HCT116 (cell line): ENCODE measurements around the gene SLC6A18. TPM values are rescaled to one million over a fixed set of nuclear protein-coding genes. Genes with fewer than 3 reads are reported as not detected.

Source experiments
- ATAC-seq: fragments of 200-7000 bp; cut with Tn5 transposase; 2 replicates; pipeline ENCODE4 v1.9.1; 2020; ENCODE audit warnings: mild to moderate bottlenecking, moderate library complexity
- BruUV-seq: library from RNA; stranded (reverse); fragments of 400-500 nt; replicated peaks from 2 replicates; lab custom pipeline; 2021; lab: Mats Ljungman, UMichigan
- CTCF ChIA-PET: fragments of 300-600 bp; sonication (Branson Sonifier 250); formaldehyde crosslinking; loops from one replicate; lab custom pipeline; 2021; ENCODE audit warnings: antibody characterized with exemption; lab: Charles Lee
- POLR2A ChIA-PET: fragments of 300-600, 350-600 bp; sonication (Branson Sonifier 250); formaldehyde crosslinking; loops from one replicate; lab custom pipeline; 2021; ENCODE audit warnings: antibody characterized with exemption; lab: Charles Lee
- RAD21 ChIA-PET, 2 experiments: fragments of 300-600 bp; sonication (Branson Sonifier 250); formaldehyde crosslinking; loops; one replicate each; lab custom pipeline; 2023; ENCODE audit warnings: low total read pairs in 2 of 2; ENCODE audit not compliant: uncharacterized antibody in 2 of 2, unreplicated experiment in 2 of 2, low non-redundant PET in 1 of 2; lab: Charles Lee
- DNase-seq: peaks from one replicate; pipeline ENCODE4 v3.0.0-alpha.2; 2010; ENCODE audit warnings: low read depth, low spot score
- H2AFZ ChIP-seq: fragments of 200-600 bp; shearing (Covaris generic), sonication (generic); 2 replicates; pipeline ENCODE4 v1.6.1; 2017; ENCODE audit warnings: low read depth, mixed run types, mixed read lengths, antibody characterized with exemption, low read length; ENCODE audit not compliant: poor library complexity, severe bottlenecking
- H3K27ac ChIP-seq: 2 replicates; pipeline ENCODE4 v1.5.1; 2012; ENCODE audit warnings: low read depth, low read length
- H3K27me3 ChIP-seq: fragments of 200-600 bp; sonication (generic); 2 replicates; pipeline ENCODE4 v1.6.1; 2016; ENCODE audit warnings: mixed run types, low read length, mixed read lengths; ENCODE audit not compliant: insufficient read depth
- H3K36me3 ChIP-seq, 2 experiments: fragments of 200-500 bp in 1 of 2; fragments of 200-600 bp in 1 of 2; sonication (Bioruptor generic) in 1 of 2; sonication (generic) in 1 of 2; 2 replicates each; pipeline versions ENCODE4 v1.5.1 to v1.6.1; 2014 to 2016; ENCODE audit warnings: low read length in 2 of 2, inconsistent platforms in 1 of 2, mixed read lengths in 1 of 2, mixed run types in 1 of 2; ENCODE audit not compliant: insufficient read depth in 2 of 2, control insufficient read depth in 1 of 2
- H3K4me1 ChIP-seq, 2 experiments: fragments of 200-600 bp in 1 of 2; sonication (generic) in 1 of 2; 2 replicates each; pipeline versions ENCODE4 v1.5.1 to v1.6.1; 2012 to 2017; ENCODE audit warnings: low read length in 2 of 2, inconsistent platforms in 1 of 2, mild to moderate bottlenecking in 1 of 2, mixed read lengths in 1 of 2, mixed run types in 1 of 2, moderate library complexity in 1 of 2; ENCODE audit not compliant: insufficient read depth in 2 of 2, control insufficient read depth in 1 of 2
- H3K4me2 ChIP-seq: fragments of 200-600 bp; sonication (generic); 2 replicates; pipeline ENCODE4 v1.6.1; 2017; ENCODE audit warnings: mixed run types, low read length, mixed read lengths
- H3K4me3 ChIP-seq, 2 experiments: fragments of 200-600 bp in 1 of 2; sonication (generic) in 1 of 2; replicated peaks in 1 of 2; 2 replicates each; pipeline ENCODE4 v1.5.1; 2011 to 2016; ENCODE audit warnings: low read length in 2 of 2, control low read depth in 1 of 2, low read depth in 1 of 2, mild to moderate bottlenecking in 1 of 2, mixed read lengths in 1 of 2, mixed run types in 1 of 2
- H3K79me2 ChIP-seq: fragments of 200-600 bp; sonication (generic); 2 replicates; pipeline ENCODE4 v1.6.1; 2017; ENCODE audit warnings: mild to moderate bottlenecking, mixed run types, low read length, moderate library complexity, mixed read lengths; ENCODE audit not compliant: insufficient read depth
- H3K9ac ChIP-seq: fragments of 200-600 bp; sonication (generic); 2 replicates; pipeline ENCODE4 v1.6.1; 2016; ENCODE audit warnings: low read length, mixed read lengths
- H3K9me2 ChIP-seq: fragments of 200-600 bp; sonication (generic), shearing (Covaris generic); 2 replicates; pipeline ENCODE4 v1.6.1; 2017; ENCODE audit warnings: mixed run types, mild to moderate bottlenecking, moderate library complexity; ENCODE audit not compliant: insufficient read depth
- H3K9me3 ChIP-seq, 2 experiments: fragments of 200-500 bp in 1 of 2; fragments of 200-600 bp in 1 of 2; sonication (Bioruptor generic) in 1 of 2; sonication (generic) in 1 of 2; 2 replicates each; pipeline ENCODE4 v1.6.1; 2014 to 2017; ENCODE audit warnings: low read length in 2 of 2, mixed read lengths in 2 of 2, inconsistent platforms in 1 of 2, low read depth in 1 of 2, mild to moderate bottlenecking in 1 of 2, mixed run types in 1 of 2, moderate library complexity in 1 of 2; ENCODE audit not compliant: control insufficient read depth in 1 of 2, insufficient read depth in 1 of 2
- H4K20me1 ChIP-seq: fragments of 200-600 bp; sonication (generic), shearing (Covaris generic); 2 replicates; pipeline ENCODE4 v1.6.1; 2017; ENCODE audit warnings: mixed run types, mild to moderate bottlenecking, moderate library complexity; ENCODE audit not compliant: insufficient read depth
- ATF3 ChIP-seq: IDR thresholded peaks from 2 replicates; pipeline ENCODE4 v1.6.1; 2012
- CBX3 ChIP-seq: IDR thresholded peaks from 2 replicates; pipeline ENCODE4 v1.6.1; 2012; ENCODE audit warnings: low read depth
- CEBPB ChIP-seq: IDR thresholded peaks from 2 replicates; pipeline ENCODE4 v1.6.1; 2012; ENCODE audit warnings: low read depth
- CTCF ChIP-seq, 3 experiments: fragments of 200-600 bp in 1 of 3; sonication (generic) in 1 of 3; IDR thresholded peaks in 2 of 3; conservative IDR thresholded peaks in 1 of 3; 2 replicates each; pipeline ENCODE4 v1.5.1; 2012 to 2017; ENCODE audit warnings: low read depth in 2 of 3, low read length in 2 of 3, antibody characterized with exemption in 1 of 3, borderline replicate concordance in 1 of 3, control low read depth in 1 of 3, mild to moderate bottlenecking in 1 of 3, mixed read lengths in 1 of 3, mixed run types in 1 of 3, moderate library complexity in 1 of 3; ENCODE audit not compliant: insufficient read depth in 1 of 3
- ELF1 ChIP-seq: IDR thresholded peaks from 2 replicates; pipeline ENCODE4 v1.6.1; 2012; ENCODE audit warnings: low read depth, borderline replicate concordance
- EZH2phosphoT487 ChIP-seq: fragments of 200-600 bp; IDR thresholded peaks from 2 replicates; pipeline ENCODE4 v1.6.1; 2018; ENCODE audit warnings: antibody characterized with exemption, borderline replicate concordance
- JUND ChIP-seq: IDR thresholded peaks from 2 replicates; pipeline ENCODE4 v1.6.1; 2012
- SP1 ChIP-seq: IDR thresholded peaks from 2 replicates; pipeline ENCODE4 v1.6.1; 2012; ENCODE audit warnings: low read depth
- SRF ChIP-seq: IDR thresholded peaks from 2 replicates; pipeline ENCODE4 v1.6.1; 2012; ENCODE audit warnings: low read depth
- YY1 ChIP-seq: IDR thresholded peaks from 2 replicates; pipeline ENCODE4 v1.6.1; 2011; ENCODE audit warnings: low read length, low read depth, moderate library complexity, mild to moderate bottlenecking; ENCODE audit not compliant: insufficient replicate concordance; ENCODE audit errors: extremely low read depth
- ZFX ChIP-seq: fragments of 450-650 bp; IDR thresholded peaks from 2 replicates; pipeline ENCODE4 v1.6.1; 2017
- ZNF274 ChIP-seq: fragments of 200-500 bp; sonication (Bioruptor generic); IDR thresholded peaks from 2 replicates; pipeline ENCODE4 v1.6.1; 2014; ENCODE audit warnings: mild to moderate bottlenecking, low read depth, low read length, inconsistent platforms
- intact Hi-C: fragments of 100-400 bp; cut with micrococcal nuclease; formaldehyde crosslinking; loops from 2 replicates; pipeline ENCODE4 v1.10.0; 2022
- total RNA-seq: library from RNA; stranded (reverse); gene quantifications from one replicate; pipeline ENCODE4 v1.2.1, GENCODE V29; 2021; ENCODE audit not compliant: unreplicated experiment

Gene SLC6A18
- total RNA-seq, 1 experiment from 2014 or later, result not detected

DNA sequence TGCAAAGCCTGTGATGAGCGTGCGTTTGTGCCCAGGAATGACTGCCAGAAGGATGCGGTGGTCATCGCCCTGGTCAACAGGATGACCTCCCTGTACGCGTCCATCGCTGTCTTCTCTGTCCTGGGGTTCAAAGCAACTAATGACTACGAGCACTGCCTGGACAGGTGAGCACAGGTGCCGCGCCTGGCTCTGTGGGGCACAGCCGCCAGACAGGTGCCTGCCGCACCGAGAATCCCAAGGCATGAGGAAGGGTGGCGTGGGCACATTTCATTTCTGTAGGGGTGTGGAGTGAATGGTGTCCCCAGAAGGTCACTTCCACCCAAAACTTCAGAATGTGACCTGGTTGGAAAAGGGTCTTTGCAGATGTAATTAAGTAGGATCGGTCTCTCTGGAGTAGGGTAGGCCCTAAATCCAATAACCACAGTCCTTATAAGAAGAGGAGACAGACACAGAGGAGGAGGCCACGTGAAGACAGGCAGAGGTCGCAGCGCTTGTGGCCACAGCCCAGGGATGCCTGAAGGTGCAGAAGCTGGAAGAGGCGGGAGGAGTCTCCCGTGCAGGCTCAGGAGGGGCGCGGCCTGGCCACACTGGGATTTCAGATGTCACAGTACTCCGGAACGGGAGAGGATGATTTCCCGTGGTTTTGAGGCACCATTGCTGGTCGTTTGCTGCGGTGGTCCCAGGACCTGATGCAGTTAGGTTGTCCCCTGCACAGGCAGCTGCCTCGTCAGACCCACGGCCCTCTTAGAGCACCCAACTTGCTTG lies 15.5 kb downstream of the SLC6A18 start:
- Histone ChIP-seq H2AFZ (no peak overlapping the region), H3K4me1 (no peaks in the 10 kb centered on the region), H3K9me3 (peaks cover 4% of the 10 kb centered on the region in 2 experiments; a peak in 2 of 4 replicates), H3K79me2 (no peaks in the 10 kb centered on the region), H3K9ac (no peak overlapping the region), H3K4me3 (no peak overlapping the region), H4K20me1 (no peaks in the 10 kb centered on the region)
- DNase-seq, result no peak
- POLR2A ChIA-PET, result no interaction called here
- intact Hi-C loops, result no loop called here
- RAD21 ChIA-PET, result no interaction called here
- TF ChIP-seq CEBPB (no peak), SP1 (no peak), CTCF (IDR thresholded peaks at IDR 0.05 in 2 of 3, conservative IDR thresholded peaks at IDR 0.05 in 1 of 3; ENCODE audit: borderline replicate concordance in 1 of 3, insufficient read depth in 1 of 3, low read depth in 2 of 3, low read length in 2 of 3) (no peak), ZNF274 (no peak), ELF1 (no peak)
- TF ChIP-seq, all 23 proteins: peak for 0
- Histone ChIP-seq H3K4me2 (no peak overlapping the region), H3K36me3 (no peaks in the 10 kb centered on the region), H3K9me2 (no peaks in the 10 kb centered on the region), H3K27ac (no peak overlapping the region), H3K27me3 (no peaks in the 10 kb centered on the region)
- CTCF ChIA-PET, result no interaction called here
- ATAC-seq, result no peak
- BruUV-seq, result no TSS peak

DNA sequence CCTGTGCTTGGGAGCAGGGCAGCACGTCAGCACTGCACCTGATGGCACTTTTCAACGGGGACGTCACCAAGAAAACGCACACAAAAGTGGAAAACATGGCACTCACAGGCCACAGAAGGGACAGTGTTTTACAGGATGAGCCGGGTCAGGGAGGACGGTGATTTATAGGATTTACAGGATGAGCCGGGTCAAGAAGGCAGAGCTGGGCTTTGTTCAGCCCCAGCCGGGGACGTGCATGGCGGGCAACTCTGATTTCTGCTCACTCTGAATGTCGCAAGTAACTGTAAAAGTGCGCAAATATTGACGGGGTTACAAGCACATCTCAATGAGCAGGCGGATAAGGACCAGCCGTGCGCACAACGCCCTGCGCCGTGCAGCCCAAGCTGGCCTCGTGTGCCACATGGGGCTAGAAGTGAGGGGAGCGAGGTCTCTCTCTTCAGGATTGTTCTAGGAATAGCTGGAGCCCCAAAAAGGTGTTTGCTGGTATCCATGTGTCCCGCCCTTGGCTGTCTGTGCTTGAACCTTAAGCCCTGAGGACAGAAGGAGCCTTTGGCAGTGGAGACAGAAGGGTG lies 16.4 kb downstream of the SLC6A18 start:
- ChIA-PET CTCF (no interaction called here), POLR2A (no interaction called here), RAD21 (no interaction called here)
- H2AFZ ChIP-seq, result no peak overlapping the region
- no peaks in the 10 kb centered on the region for H3K4me1 ChIP-seq
- H3K4me2 ChIP-seq, result no peak overlapping the region
- no peaks in the 10 kb centered on the region for H3K27me3 ChIP-seq
- DNase-seq (no peak), ATAC-seq (no peak)
- H3K9me3 ChIP-seq, result no peaks in the 10 kb centered on the region; a peak in 1 of 4 replicates
- no peak overlapping the region for H3K27ac ChIP-seq
- intact Hi-C loops, result no loop called here
- no peaks in the 10 kb centered on the region for H4K20me1 ChIP-seq
- H3K4me3 ChIP-seq, result no peak overlapping the region
- H3K36me3 ChIP-seq, result no peaks in the 10 kb centered on the region
- TF ChIP-seq YY1 (no peak), ZFX (no peak), ZNF274 (no peak), EZH2phosphoT487 (no peak), JUND (no peak), ELF1 (no peak), ATF3 (no peak), CBX3 (no peak), SRF (no peak), SP1 (no peak)
- no peaks in the 10 kb centered on the region for H3K79me2 ChIP-seq
- no TSS peak for BruUV-seq
- H3K9ac ChIP-seq, result no peak overlapping the region
- H3K9me2 ChIP-seq, result no peaks in the 10 kb centered on the region
